GM10847 (cell line): ENCODE measurements around the gene MRAP2.

ENCODE experiments used
- POLR2A ChIP-seq: IDR thresholded peaks from 2 replicates; pipeline ENCODE4 v1.6.1; 2011; ENCODE audit not compliant: insufficient read length; ENCODE audit errors: extremely low read depth

The MRAP2 gene, protein sequence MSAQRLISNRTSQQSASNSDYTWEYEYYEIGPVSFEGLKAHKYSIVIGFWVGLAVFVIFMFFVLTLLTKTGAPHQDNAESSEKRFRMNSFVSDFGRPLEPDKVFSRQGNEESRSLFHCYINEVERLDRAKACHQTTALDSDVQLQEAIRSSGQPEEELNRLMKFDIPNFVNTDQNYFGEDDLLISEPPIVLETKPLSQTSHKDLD

DNA sequence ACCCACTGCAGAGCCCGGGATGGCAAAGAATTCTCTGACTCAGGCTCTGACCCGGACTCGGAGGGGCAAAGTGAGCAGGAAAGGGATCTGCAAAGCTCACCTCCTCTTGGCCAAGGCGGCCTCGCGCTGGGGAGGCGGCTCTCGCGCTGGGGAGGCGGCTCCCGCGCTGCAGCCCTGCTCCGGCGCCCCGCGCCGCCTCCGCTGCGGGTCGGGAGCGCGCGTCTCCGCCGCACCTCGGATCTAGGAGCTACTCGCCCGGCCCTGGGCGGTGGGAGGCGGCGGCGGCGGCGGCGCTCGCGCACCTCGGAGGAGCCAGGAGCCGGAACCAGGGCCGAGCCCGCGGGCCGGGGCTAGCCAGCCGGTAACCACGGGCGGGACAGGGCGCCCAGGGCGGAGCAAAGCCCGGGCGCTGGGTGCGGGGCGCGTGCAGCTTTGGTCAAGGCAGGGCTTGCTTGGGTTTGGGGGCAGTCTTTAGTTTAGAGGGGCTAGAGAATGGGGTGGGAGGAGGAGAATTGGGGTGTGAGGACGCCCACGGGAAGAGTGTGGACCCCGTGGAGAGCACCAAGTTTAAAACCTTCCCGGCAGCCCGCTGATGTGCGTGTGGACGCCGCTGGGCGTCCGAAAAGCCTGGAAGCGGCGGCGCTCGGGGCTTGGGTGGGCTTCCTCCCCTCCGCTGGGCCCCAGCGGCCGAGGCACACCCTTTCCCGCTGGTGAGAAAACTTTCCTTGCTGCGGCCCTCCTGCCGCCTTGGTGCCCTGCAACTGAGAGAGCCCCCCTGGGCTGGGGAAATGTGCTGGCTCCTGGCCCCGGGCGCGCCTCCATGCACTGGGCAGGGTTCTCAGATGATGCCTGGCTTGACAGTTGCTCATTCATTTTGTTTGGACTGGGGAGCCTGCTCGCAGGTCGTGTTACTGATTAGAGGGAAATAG, at the start of gene MRAP2:
TSS of gene MRAP2 (plus strand) at position 250 of the 929 bp plus-strand sequence. CDS start 21,547 bp downstream, outside the sequence.
- TF ChIP-seq POLR2A = no peak

DNA sequence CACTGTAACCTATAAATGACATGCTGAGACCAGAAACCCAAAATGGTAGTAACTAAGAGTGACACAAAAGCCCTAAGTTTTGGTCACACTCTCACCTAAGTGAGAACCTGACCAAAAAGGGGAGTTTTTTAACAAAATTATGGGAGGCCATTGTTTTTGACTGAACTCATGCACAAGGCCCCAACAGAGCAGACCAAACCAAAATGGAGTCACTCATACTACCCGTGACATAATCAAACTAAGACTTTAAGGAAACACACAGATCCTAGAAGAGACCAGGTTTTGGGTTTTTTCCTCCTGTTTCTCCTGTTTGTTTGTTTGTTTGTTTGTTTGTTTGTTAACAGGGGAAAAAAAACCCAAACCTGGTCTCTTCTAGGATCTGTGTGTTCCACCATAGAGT, 49.2 kb upstream of the MRAP2 start:
- no peak for TF ChIP-seq POLR2A

DNA sequence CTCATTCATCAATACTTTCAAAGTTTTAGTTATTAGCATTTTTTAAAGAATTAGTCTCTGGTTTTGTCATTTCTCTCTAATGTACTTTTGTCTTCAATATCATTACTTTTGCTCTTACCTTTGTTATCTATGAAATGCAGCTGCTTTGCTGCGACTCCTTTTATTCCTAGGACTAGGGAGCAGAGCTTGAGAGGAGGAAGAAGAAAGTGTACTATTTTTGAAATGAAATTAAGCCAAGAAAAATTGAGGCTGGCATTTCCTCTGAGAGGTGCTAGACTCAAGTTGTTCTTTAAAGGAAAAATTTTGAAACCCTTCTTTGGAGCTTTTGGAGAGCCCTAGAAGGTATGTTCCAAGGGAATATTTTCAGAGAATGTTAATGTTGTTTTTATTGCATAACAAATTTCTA, 48.3 kb upstream of the MRAP2 start:
- TF ChIP-seq POLR2A = no peak

DNA sequence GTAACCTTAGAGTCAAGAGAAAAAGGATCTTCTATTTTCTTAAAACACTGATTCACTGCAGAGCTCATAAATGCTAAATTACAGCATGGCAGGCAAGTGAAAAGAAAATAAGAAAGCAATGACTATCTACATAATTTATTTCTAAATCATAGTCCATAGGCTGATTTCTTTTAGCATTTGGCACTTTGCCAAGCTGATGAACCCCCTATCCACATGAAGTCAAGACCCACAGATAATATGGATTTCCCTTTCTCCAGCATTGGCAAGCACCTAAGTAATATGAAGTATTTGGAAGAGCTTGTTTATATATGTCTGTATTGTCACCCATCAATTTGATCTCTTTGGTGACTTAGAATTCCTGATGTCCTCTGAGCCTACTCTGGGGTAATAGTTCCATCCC, 47.9 kb upstream of the MRAP2 start:
- no peak for TF ChIP-seq POLR2A

DNA sequence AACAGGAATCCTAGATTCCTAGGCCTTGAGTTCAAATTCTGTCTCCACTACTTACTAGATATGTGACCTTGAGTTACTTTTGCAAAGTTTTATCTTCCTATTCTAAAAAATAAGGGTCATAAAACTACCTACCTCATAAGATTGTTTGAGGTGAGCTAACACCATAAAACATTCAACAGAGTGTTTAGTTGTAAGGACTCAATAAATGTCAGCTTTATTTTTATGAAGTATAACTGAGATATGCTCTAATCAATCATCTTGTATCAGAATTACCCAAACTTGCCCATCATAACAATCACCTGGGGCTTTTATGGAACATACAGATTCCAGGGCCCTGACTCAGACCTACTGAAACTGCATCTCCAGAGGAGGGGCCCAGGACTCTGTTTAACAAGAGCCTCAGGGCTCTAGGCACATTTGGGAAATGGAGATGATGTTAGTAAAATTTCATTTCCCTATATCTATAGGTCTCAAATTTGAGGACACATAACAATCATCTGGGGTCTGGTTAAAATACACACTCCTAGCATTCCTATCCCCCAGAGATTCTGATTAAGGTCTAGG, 35.5 kb upstream of the MRAP2 start:
- no peak for TF ChIP-seq POLR2A

DNA sequence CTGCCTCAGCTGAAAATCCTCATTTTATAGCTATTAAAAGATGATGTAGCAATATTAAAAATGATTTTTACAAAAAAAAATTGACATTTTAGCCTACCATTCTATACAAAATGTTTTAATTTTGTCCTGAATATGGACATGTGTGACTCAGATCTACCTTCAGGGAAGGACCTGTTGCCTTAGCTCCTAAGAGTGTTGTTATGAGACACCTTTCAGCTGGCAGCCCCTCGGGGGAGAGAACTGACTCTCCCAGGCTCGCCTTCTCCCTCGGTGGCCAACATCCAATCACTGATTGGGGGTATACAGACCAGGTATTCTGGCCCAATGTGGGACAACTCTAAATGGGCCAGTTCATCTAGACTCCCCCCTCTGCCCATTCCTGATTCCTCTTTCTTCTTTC, 32.5 kb upstream of the MRAP2 start:
- TF ChIP-seq POLR2A = no peak

DNA sequence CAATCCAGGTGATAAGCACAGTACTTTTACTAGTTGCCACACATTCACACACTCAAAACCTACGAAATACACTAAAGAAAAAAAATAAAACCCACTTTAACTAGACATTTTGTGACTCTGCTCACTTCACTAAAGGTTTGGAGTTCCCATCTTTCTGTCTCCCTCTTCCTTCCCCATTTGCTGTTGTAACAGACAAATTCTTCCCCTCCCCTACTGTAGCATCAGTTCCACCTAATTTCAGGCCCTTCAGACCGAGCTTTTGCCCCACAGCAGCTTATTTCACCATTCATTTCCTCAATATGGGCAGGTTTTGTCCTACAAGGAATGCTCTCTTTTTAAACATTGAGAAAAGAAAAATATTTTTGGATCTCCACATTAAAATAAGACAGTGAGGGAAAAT, 31.3 kb upstream of the MRAP2 start:
- no peak for TF ChIP-seq POLR2A

DNA sequence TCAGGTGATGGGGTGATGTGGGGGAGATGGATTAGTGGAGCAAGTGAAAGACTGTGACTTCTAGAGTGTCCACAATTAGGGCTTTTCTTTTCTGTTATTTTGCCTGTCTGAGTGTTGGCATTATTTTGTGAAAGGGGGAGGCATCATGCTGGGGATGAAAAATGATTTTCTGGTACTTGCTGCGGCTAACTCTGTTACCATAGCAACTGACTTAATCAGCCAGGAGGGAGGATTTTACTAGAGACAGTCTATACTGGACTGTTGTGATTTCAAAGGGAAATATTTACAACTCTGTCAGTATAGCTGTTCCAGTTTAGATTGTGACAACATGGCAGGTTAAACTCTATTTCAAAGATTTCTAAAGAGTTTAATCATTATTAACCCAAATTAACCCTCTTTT, 30.4 kb upstream of the MRAP2 start:
- no peak for TF ChIP-seq POLR2A

DNA sequence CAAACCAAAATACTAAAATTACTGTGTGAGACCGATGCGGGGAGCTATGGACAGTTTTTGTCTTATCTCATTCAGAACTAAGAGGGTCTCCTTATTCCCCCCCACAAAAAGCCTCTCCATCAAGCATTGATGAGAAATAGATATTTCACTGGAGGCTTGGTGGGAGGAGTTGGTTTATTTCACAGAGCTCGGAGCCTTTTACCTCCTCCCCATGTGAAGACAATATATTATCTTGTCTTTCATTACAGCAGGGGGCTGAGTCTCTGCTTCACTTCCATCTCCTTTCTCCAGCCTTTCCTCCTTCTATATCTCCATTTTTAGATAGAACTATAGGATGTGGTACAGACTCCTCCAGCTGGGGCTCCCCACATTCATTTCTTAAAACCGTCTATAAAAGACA, 29.9 kb upstream of the MRAP2 start:
- TF ChIP-seq POLR2A = no peak

DNA sequence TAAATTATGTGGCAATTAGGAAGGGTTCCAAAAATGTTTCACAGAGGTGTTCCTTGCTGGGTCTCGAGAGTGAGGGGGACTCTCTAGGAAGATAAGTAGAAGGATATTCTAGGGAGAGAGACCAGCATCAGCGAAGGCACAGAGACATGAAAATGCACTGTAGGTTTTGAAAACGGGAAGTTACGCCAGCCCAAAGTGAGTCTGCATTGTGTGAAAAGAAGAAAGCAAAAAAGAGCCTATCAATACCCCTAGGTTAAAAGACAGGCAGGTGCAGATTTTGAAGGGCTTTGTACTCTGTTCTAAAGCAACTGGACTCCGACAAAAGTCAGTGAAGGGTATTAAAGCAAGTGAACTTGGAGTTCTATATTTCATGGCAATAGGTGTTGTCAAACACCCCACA, 25.7 kb upstream of the MRAP2 start:
- TF ChIP-seq POLR2A = no peak

DNA sequence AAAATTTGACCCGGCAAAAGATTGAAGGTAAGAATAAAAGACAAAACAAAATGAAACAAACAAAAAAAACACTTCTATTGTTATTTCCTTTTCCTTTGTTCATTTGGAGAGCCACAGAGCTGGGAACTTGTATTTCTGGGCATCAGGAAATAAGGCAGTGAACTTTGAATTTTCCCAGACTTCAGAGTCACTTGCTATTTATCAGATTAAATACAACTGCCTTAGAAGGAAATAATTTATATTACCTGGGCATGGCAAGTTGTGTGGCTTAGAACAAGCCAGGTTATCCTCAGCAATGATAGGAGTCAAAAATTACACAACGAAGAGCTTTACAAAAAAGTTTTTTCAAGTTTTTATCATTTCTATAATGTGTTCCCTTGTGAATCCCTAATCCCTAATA, 20.2 kb upstream of the MRAP2 start:
- TF ChIP-seq POLR2A = no peak

DNA sequence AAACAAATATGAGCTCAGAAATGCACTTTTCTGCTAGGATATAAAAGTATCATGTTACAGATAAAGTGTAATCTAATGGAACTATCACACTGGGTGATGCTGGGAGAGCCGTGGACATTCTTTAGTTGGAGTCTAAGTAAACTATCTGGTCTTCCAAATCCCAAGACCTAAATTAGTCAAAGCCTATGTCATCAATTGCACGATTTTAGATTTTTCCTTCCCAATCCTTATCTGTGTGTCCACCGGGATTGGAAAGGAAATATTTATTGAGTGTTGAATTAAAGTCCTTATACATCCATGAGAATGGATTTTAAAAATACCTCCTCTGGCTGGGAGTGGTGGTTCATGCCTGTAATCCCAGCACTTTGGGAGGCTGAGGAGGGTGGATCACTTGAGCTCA, 19.6 kb upstream of the MRAP2 start:
- no peak for TF ChIP-seq POLR2A

DNA sequence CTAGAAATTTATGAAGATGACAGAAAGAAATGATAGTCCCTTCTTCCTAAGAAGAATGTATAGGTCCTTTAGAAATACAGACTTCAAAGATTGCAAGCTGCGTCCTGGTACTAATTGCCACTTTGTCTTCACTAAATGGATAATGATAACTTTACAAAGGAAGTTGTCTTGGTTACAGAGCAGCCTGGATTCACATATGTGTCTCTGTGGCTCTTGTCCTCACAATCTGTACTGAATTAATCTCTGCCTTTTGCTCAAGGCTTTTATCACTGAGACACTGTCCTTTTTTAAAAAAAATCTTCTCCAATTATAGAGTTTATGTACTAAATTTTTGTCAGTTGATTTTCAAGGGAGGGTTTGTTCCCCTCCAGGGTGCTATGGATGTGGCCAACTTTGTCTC, 17.5 kb upstream of the MRAP2 start:
- TF ChIP-seq POLR2A = no peak

DNA sequence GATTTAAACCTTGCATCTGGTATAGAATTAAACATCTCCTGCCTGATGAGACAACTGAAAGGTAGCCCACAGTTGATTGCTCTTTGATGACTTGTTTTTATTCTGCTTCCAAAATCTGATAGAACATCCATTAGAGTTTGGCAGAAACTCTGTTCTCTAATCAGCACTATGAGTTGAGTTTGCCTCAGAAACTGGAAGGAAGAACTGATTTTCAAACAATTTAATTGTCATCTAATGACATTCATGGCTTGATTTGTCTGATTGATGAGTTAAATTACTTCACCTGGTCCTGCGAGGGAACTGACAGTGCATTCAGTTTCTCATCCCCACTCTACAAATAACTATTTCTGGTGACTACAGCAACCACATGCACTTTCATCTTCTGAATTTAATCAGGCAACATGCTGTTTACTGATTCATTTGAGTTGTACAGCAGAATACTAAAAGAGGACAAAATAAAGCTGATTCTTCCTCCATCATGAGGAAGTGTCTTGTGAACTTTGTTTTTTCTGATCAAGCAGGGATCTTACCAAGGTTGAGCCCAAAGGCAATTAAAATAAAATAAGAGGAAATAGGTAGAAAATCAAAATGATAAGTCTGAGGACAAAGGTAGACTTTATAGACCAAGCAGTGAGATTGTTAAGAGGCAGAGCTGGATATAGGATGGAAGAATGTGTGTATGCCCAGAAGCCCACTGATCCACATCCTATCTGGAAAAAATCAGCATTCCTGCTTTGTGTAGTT, 15.7 kb upstream of the MRAP2 start:
- TF ChIP-seq POLR2A = no peak

DNA sequence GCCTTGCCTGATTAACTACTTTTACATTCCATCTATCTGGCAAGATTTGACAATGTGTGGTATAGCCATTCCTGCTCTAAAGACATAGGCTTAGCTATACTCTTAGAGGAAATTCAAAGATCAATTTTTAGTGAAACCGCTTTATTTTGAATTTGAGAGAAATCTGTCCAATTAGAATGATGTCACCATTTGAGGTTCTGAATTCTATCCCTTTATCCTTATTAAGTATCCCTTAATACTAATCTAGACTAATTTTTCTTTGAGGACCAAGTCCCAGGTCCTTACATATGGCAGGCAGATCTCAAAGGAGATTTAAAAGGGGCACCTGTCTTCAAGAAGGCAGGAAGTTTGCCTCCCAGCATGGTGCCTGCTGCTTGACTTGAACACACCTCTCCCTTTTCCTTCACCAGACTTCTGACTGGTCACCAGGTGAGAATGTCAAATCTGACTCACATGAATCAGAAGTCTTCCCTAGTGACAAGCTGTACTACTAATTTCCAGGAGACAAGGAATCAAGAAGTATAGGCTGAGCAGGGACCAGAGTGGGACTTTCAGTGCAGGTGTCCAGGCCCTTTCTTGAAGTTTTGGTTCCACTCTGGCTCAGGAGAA, 15.0 kb upstream of the MRAP2 start:
- TF ChIP-seq POLR2A = no peak
